Mesodermal cell (in vitro differentiated cells): Measurements from ENCODE around the gene KIF22.
"Not testable (repeated sequence)": the region's sequence is repeated elsewhere in the genome, so short reads cannot be mapped to it uniquely, and the experiment has no call there.

Source experiments
- H3K27ac ChIP-seq: 2 replicates; pipeline ENCODE4 v1.7.0; 2013; ENCODE audit warnings: mild to moderate bottlenecking, low read depth, low read length, moderate library complexity; ENCODE audit not compliant: severe bottlenecking
- H3K36me3 ChIP-seq: 2 replicates; pipeline ENCODE4 v1.7.1; 2013; ENCODE audit warnings: mild to moderate bottlenecking, low read length, moderate library complexity; ENCODE audit not compliant: control insufficient read depth, insufficient read depth
- H3K4me1 ChIP-seq: one replicate; pipeline ENCODE4 v1.7.1; 2013; ENCODE audit warnings: mild to moderate bottlenecking, low read length; ENCODE audit not compliant: insufficient read depth, control insufficient read depth, poor library complexity, severe bottlenecking
- H3K4me3 ChIP-seq: 2 replicates; pipeline ENCODE4 v1.7.0; 2013; ENCODE audit warnings: low read length, control low read depth, mild to moderate bottlenecking; ENCODE audit not compliant: insufficient read depth, poor library complexity, severe bottlenecking; ENCODE audit errors: extremely low read depth
- H3K9me3 ChIP-seq: 2 replicates; pipeline ENCODE4 v1.7.1; 2013; ENCODE audit warnings: mild to moderate bottlenecking, low read length, moderate library complexity; ENCODE audit not compliant: control insufficient read depth
- WGBS, 2 experiments: methylation state at CpG; one replicate each; pipeline ENCODE4 v1.1.5; 2013; ENCODE audit warnings: missing lambda C conversion rate in 2 of 2; ENCODE audit not compliant: insufficient coverage in 2 of 2; 5-methylcytosine and 5-hydroxymethylcytosine counted together

KIF22 gene

GRCh38 chr16:29784901-29785500 lies 5.5 kb upstream of the KIF22 start:
- Histone ChIP-seq H3K36me3 (no peaks in the 10 kb centered on the region), H3K9me3 (no peaks in the 10 kb centered on the region), H3K4me1 (peaks cover 5% of the 10 kb centered on the region), H3K4me3 (no peak overlapping the region), H3K27ac (no peak overlapping the region)
- WGBS, 2 experiments: 4 to 7% methylated on average over 20 to 25 of the region's 38 CpGs

GRCh38 chr16:29787155-29787554 lies 3.4 kb upstream of the KIF22 start:
- 82 to 97% methylated on average over 4 of the region's 4 CpGs for WGBS, 2 experiments
- not testable (repeated sequence) for H3K4me1 ChIP-seq, H3K27ac ChIP-seq, H3K9me3 ChIP-seq, H3K36me3 ChIP-seq, H3K4me3 ChIP-seq

- Histone ChIP-seq H3K9me3 (no peaks in the 10 kb centered on the region), H3K4me1 (peaks cover 16% of the 10 kb centered on the region), H3K27ac (peak overlapping the region; percentile 72), H3K36me3 (peaks cover 21% of the 10 kb centered on the region), H3K4me3 (peak overlapping the region; percentile 98)
- 83 to 84% methylated on average over 16 to 20 of the region's 20 CpGs for WGBS, 2 experiments
These were observed 772 bp upstream of the KIF22 start for GRCh38 chr16:29789775-29790182.

GRCh38 chr16:29790949-29791844 lies 646 bp downstream of the KIF22 start:
- Histone ChIP-seq H3K9me3 (no peaks in the 10 kb centered on the region), H3K36me3 (peaks cover 31% of the 10 kb centered on the region), H3K27ac (peak overlapping the region; percentile 66), H3K4me1 (peaks cover 13% of the 10 kb centered on the region), H3K4me3 (peak overlapping the region; percentile 98)
- 1 to 3% methylated on average over 24 to 25 of the region's 31 CpGs for WGBS, 2 experiments

GRCh38 chr16:29791845-29792807 lies 1.6 kb downstream of the KIF22 start:
- Histone ChIP-seq H3K27ac (no peak overlapping the region), H3K9me3 (no peaks in the 10 kb centered on the region), H3K36me3 (peaks cover 41% of the 10 kb centered on the region), H3K4me1 (peaks cover 13% of the 10 kb centered on the region), H3K4me3 (peak overlapping the region; percentile 98)
- 82 to 85% methylated on average over 6 to 7 of the region's 9 CpGs for WGBS, 2 experiments

GRCh38 chr16:29793153-29793552 lies 2.6 kb downstream of the KIF22 start:
- peaks cover 13% of the 10 kb centered on the region for H3K4me1 ChIP-seq
- 97 to 98% methylated on average over 18 of the region's 18 CpGs for WGBS, 2 experiments
- not testable (repeated sequence) for H3K4me3 ChIP-seq, H3K9me3 ChIP-seq, H3K27ac ChIP-seq
- peaks cover 51% of the 10 kb centered on the region for H3K36me3 ChIP-seq

- no peak overlapping the region for H3K4me3 ChIP-seq
- H3K27ac ChIP-seq: no peak overlapping the region
- peaks cover 13% of the 10 kb centered on the region for H3K4me1 ChIP-seq
- WGBS, 2 experiments: 83 to 93% methylated on average over 2 to 3 of the region's 3 CpGs
- H3K36me3 ChIP-seq: peaks cover 62% of the 10 kb centered on the region
- H3K9me3 ChIP-seq: no peaks in the 10 kb centered on the region
These were observed 3.7 kb downstream of the KIF22 start for GRCh38 chr16:29794231-29794710.

GRCh38 chr16:29802416-29802935 lies 11.9 kb downstream of the KIF22 start:
- peaks cover 68% of the 10 kb centered on the region for H3K36me3 ChIP-seq
- H3K27ac ChIP-seq: no peak overlapping the region
- H3K4me1 ChIP-seq: peaks cover 5% of the 10 kb centered on the region
- no peaks in the 10 kb centered on the region for H3K9me3 ChIP-seq
- no peak overlapping the region for H3K4me3 ChIP-seq
- 93 to 96% methylated on average over 7 to 8 of the region's 8 CpGs for WGBS, 2 experiments

GRCh38 chr16:29804020-29804419 lies 13.5 kb downstream of the KIF22 start:
- Histone ChIP-seq H3K27ac (peak overlapping the region; percentile 87), H3K4me1 (peaks cover 9% of the 10 kb centered on the region), H3K36me3 (peaks cover 61% of the 10 kb centered on the region), H3K4me3 (no peak overlapping the region), H3K9me3 (no peaks in the 10 kb centered on the region)
- 73 to 93% methylated on average over 4 to 5 of the region's 8 CpGs for WGBS, 2 experiments
